Upper lobe of left lung (tissue), 6 donors: ENCODE results near the gene KCTD5. TPM values are rescaled to one million over a fixed set of nuclear protein-coding genes. Genes with fewer than 3 reads are reported as not detected.
A peak's percentile ranks its signal among the peaks of the same experiment; 100 is the strongest.
"Not testable (repeated sequence)": the region's sequence is repeated elsewhere in the genome, so short reads cannot be mapped to it uniquely, and the experiment has no call there.

Source experiments
- ATAC-seq, 2 donors: fragments of 200-7000 bp; cut with Tn5 transposase; one replicate each; pipeline ENCODE4 v1.9.1; 2022; ENCODE audit warnings: mild to moderate bottlenecking in 2 of 2, moderate library complexity in 2 of 2; ENCODE audit not compliant: low FRiP score in 2 of 2
- DNase-seq, 2 donors: peaks; one replicate each; pipeline ENCODE4 v3.0.0-alpha.2; 2019 to 2020
- H3K27ac ChIP-seq, 4 donors: fragments of 200-600 bp; sonication (generic); one replicate each; pipeline ENCODE4 v1.5.1; 2016 to 2019
- H3K27me3 ChIP-seq, 4 donors: fragments of 200-600 bp; sonication (generic); one replicate each; pipeline ENCODE4 v1.5.1; 2017 to 2019
- H3K36me3 ChIP-seq, 4 donors: fragments of 200-600 bp; sonication (generic); one replicate each; pipeline ENCODE4 v1.5.1; 2016 to 2019
- H3K4me1 ChIP-seq, 4 donors: fragments of 200-600 bp; sonication (generic); one replicate each; pipeline ENCODE4 v1.5.1; 2018 to 2019
- H3K4me3 ChIP-seq, 4 donors: fragments of 200-600 bp; sonication (generic); one replicate each; pipeline ENCODE4 v1.5.1; 2017 to 2019; ENCODE audit warnings: mild to moderate bottlenecking in 2 of 4, moderate library complexity in 1 of 4
- H3K9me3 ChIP-seq, 4 donors: fragments of 200-600 bp; sonication (generic); one replicate each; pipeline ENCODE4 v1.5.1; 2018 to 2019
- EP300 ChIP-seq, 4 donors: sonication (generic); formaldehyde crosslinking; IDR thresholded peaks; one replicate each; pipeline ENCODE4 v1.5.1; 2017; ENCODE audit warnings: antibody characterized with exemption in 4 of 4, control low read depth in 2 of 4
- POLR2A ChIP-seq, 4 donors: fragments of 450-650 bp; IDR thresholded peaks; one replicate each; pipeline ENCODE4 v1.5.1; 2016 to 2017; ENCODE audit warnings: antibody characterized with exemption in 4 of 4, mild to moderate bottlenecking in 2 of 4
- POLR2AphosphoS5 ChIP-seq, 2 donors: sonication (generic); formaldehyde crosslinking; IDR thresholded peaks; one replicate each; pipeline ENCODE4 v1.5.1; 2017; ENCODE audit warnings: antibody characterized with exemption in 2 of 2
- WGBS, 2 donors: methylation state at CpG; one replicate each; pipeline ENCODE4 v1.1.5; 2017 to 2018; 5-methylcytosine and 5-hydroxymethylcytosine counted together
- total RNA-seq, 6 donors: library from RNA; depleted of rRNA in 4 of 6; stranded (reverse); fragments of >200 nt in 4 of 6; gene quantifications; one replicate each; pipeline versions ENCODE4 v1.1.0 to v1.2.1, GENCODE V29; 2016 to 2021
- TF ChIP-seq, protein P1 (sequence below), 6 experiments: fragments of 450-650 bp in 4 of 6; fragments of 200-600 bp in 2 of 6; sonication (generic) in 2 of 6; IDR thresholded peaks; one replicate each; pipeline ENCODE4 v1.5.1; 2016 to 2019; ENCODE audit warnings: antibody characterized with exemption in 6 of 6
- donor health status: DM: no; HTN: no; CAD: no; lungs with moderate emphysema.
- donor health status: DM: no; HTN: yes; CAD: no; lungs with severe emphysema.

KCTD5 gene
- total RNA-seq, 6 donors from 2014 or later: 25.7 to 45.5 (median 33.0) TPM

DNA sequence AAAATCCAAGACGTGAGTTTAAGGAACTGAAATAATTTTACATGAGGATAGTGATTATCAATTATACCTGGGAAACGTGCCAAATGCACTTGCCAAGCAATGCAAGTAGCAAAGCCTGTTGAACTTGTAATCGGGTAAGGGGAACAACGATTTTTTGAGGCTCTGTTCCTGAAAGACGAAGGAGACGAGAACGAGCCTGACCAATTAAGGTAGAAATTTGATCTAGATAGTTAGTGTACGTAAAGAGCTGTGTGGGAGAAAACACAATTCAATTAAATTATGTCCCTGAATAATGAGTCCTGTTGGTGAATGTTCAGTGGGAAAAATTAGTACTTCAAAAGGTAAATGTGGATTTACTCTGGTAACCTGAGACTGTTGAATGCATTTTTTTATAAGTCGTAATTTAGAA, 17.7 kb upstream of the KCTD5 start:
- no peak for DNase-seq

DNA sequence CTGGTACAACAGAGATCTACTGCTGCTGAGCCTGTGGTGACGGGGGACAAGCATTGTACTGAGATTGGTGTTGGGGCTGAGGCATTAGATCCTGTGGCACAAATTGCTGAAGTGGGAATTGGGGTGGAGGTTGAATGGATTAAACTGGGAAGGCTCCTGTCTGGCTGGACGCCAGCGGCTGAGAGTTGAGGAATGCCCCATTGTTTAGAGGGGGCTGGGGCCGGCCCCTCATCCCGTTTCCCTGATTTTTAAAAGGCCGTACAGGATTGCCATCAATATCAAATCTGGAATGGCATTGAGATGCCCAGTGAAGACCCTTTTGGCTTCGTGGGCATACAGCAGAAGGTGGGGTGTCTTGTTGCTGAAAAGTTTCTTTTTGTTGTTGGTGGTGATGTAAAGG, 15.7 kb upstream of the KCTD5 start:
- not testable (repeated sequence) for DNase-seq, ATAC-seq, H3K9me3 ChIP-seq, H3K4me3 ChIP-seq, H3K27me3 ChIP-seq, H3K27ac ChIP-seq
- Histone ChIP-seq H3K4me1 (peaks cover 4 to 13% (median 11%) of the 10 kb centered on the region in 4 donors), H3K36me3 (peaks cover 0 to 26% (median 11%) of the 10 kb centered on the region in 4 donors)
- WGBS, 2 donors: 85 to 89% methylated on average over 7 of the region's 7 CpGs

More for the DNA sequence above, 17.7 kb upstream of the KCTD5 start:
- no peak overlapping the region for H3K4me3 ChIP-seq
- no peak for ATAC-seq
- H3K27ac ChIP-seq: peak overlapping the region in 1 of 4 donors; percentile 16
- no peaks in the 10 kb centered on the region for H3K9me3 ChIP-seq
- 54 to 56% methylated on average over 9 of the region's 9 CpGs for WGBS, 2 donors
- no peaks in the 10 kb centered on the region for H3K27me3 ChIP-seq
- TF ChIP-seq EP300 (IDR thresholded peaks at IDR 0.05): no peak
- TF ChIP-seq POLR2A (IDR thresholded peaks at IDR 0.05): no peak
- TF ChIP-seq POLR2AphosphoS5 (IDR thresholded peaks at IDR 0.05): no peak
- TF ChIP-seq, protein P1, sequence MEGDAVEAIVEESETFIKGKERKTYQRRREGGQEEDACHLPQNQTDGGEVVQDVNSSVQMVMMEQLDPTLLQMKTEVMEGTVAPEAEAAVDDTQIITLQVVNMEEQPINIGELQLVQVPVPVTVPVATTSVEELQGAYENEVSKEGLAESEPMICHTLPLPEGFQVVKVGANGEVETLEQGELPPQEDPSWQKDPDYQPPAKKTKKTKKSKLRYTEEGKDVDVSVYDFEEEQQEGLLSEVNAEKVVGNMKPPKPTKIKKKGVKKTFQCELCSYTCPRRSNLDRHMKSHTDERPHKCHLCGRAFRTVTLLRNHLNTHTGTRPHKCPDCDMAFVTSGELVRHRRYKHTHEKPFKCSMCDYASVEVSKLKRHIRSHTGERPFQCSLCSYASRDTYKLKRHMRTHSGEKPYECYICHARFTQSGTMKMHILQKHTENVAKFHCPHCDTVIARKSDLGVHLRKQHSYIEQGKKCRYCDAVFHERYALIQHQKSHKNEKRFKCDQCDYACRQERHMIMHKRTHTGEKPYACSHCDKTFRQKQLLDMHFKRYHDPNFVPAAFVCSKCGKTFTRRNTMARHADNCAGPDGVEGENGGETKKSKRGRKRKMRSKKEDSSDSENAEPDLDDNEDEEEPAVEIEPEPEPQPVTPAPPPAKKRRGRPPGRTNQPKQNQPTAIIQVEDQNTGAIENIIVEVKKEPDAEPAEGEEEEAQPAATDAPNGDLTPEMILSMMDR (IDR thresholded peaks at IDR 0.05): no peak
- H3K4me1 ChIP-seq: peaks cover 0 to 2% (median under 1%) of the 10 kb centered on the region in 4 donors
- H3K36me3 ChIP-seq: peaks cover 0 to 26% (median 11%) of the 10 kb centered on the region in 4 donors

DNA sequence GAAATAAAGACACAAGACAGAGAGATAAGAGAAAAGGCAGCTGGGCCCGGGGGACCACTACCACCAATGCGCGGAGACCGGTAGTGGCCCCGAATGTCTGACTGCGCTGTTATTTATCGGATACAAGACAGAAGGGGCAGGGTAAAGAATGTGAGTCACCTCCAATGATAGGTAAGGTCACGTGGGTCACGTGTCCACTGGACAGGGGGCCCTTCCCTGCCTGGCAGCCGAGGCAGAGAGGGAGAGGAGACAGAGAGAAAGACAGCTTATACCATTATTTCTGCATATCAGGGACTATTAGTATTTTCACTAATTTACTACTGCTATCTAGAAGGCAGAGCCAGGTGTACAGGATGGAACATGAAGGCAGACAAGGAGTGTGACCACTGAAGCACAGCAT, 12.7 kb upstream of the KCTD5 start:
- ATAC-seq, DNase-seq, H3K27me3 ChIP-seq, H3K9me3 ChIP-seq, H3K4me3 ChIP-seq: not testable (repeated sequence)
- 89 to 90% methylated on average over 10 of the region's 10 CpGs for WGBS, 2 donors
- peaks cover 0 to 17% (median 9%) of the 10 kb centered on the region in 4 donors for H3K36me3 ChIP-seq
- peaks cover 15 to 30% (median 22%) of the 10 kb centered on the region in 4 donors for H3K4me1 ChIP-seq
- H3K27ac ChIP-seq: peak overlapping the region in 1 of 4 donors; percentile 57

DNA sequence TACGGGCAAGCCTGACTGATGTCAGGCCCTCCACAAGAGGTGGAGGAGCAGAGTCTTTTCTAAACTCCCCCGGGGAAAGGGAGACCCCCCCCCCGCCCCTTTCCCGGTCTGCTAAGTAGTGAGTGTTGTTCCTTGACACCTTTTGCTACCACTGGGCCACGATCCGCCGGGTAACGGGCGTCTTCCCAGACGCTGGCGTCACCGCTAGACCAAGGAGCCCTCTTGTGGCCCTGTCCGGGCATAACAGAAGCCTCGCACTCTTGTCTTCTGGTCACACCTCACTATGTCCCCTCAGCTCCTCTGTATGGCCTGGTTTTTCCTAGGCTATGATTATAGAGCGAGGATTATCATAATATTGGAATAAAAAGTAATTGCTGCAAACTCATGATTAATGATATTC, 12.3 kb upstream of the KCTD5 start:
- not testable (repeated sequence) for H3K9me3 ChIP-seq, ATAC-seq, H3K27me3 ChIP-seq
- peaks cover 0 to 17% (median 9%) of the 10 kb centered on the region in 4 donors for H3K36me3 ChIP-seq
- DNase-seq: peak; percentile 73 to 78
- TF ChIP-seq, protein P1 (IDR thresholded peaks at IDR 0.05): peak; percentile 40 to 71 (median 55)
- H3K4me1 ChIP-seq: peaks cover 15 to 35% (median 22%) of the 10 kb centered on the region in 4 donors
- 13 to 14% methylated on average over 15 of the region's 15 CpGs for whole genome bisulfite sequencing, 2 donors
- peak overlapping the region in 1 of 4 donors; percentile 10 for H3K4me3 ChIP-seq
- H3K27ac ChIP-seq: peak overlapping the region in 1 of 4 donors; percentile 57

DNA sequence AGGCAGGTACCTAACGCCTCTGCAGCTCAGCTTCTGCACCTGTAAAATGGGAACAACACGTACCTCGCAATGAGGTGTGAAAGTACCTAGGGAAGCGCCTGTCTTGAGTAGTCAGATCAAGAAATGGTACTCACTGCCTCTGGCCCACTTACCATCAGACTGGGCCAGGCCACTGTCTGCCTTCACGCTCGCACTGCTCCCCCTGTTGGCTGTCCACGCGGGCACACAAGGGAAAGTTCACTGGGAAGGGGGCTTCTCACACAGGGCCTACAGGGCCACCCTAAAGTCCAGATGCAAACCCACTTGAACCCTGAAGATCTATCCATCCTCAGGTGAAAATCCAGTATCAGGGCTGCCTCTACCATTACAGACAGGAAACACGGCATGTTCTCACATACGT, 11.1 kb upstream of the KCTD5 start:
- Histone ChIP-seq H3K4me1 (peaks cover 15 to 36% (median 22%) of the 10 kb centered on the region in 4 donors), H3K36me3 (peaks cover 0 to 17% (median 9%) of the 10 kb centered on the region in 4 donors)
- not testable (repeated sequence) for H3K27ac ChIP-seq, H3K9me3 ChIP-seq, DNase-seq, H3K4me3 ChIP-seq, H3K27me3 ChIP-seq, ATAC-seq
- WGBS, 2 donors: 80 to 83% methylated on average over 7 to 10 of the region's 10 CpGs

DNA sequence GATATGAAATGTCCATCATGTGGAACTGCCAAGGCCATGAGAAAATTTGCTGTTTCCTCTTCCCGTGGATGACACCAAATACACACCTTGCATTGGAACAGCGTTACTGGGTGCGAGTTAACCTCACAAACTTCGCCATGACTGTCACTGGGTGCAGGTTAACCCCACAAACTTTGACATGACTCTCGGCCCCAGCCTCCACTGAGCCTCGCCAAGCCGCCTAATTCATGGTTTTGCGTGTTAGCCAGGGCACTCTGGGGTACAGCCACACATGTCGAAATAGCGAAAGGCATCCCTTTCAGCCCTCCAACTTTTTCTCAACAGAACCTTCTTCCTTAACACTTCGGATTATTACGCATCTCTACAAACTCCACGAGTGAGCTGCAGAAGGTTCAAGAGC, 10.6 kb upstream of the KCTD5 start:
- Histone ChIP-seq H3K36me3 (peaks cover 0 to 17% (median 9%) of the 10 kb centered on the region in 4 donors), H3K27me3 (no peaks in the 10 kb centered on the region), H3K9me3 (no peaks in the 10 kb centered on the region), H3K27ac (no peak overlapping the region), H3K4me1 (peaks cover 15 to 36% (median 22%) of the 10 kb centered on the region in 4 donors), H3K4me3 (peak overlapping the region in 2 of 4 donors; percentile 76 to 78)
- TF ChIP-seq EP300 (IDR thresholded peaks at IDR 0.05) (no peak), POLR2A (IDR thresholded peaks at IDR 0.05) (no peak), POLR2AphosphoS5 (IDR thresholded peaks at IDR 0.05) (no peak)
- TF ChIP-seq, protein P1 (IDR thresholded peaks at IDR 0.05): no peak
- no peak for ATAC-seq
- WGBS, 2 donors: 83 to 92% methylated on average over 13 of the region's 13 CpGs
- no peak for DNase-seq
